GM19193 (cell line): ENCODE results near the gene CTRL.

Experiments
- POLR2A ChIP-seq: IDR thresholded peaks from 4 replicates; pipeline ENCODE4 v1.6.1; 2011; ENCODE audit not compliant: insufficient read depth, insufficient read length; ENCODE audit errors: extremely low read depth

The CTRL gene

GRCh38 chr16:67909056-67909742 lies 22.5 kb downstream of the CTRL start:
- TF ChIP-seq POLR2A: no peak

GRCh38 chr16:67907397-67908180 lies 24.1 kb downstream of the CTRL start:
- no peak for TF ChIP-seq POLR2A

GRCh38 chr16:67902831-67903230 lies 28.8 kb downstream of the CTRL start:
- TF ChIP-seq POLR2A: no peak

GRCh38 chr16:67901734-67902133 lies 29.9 kb downstream of the CTRL start:
- TF ChIP-seq POLR2A: no peak

- no peak for TF ChIP-seq POLR2A
Observed at GRCh38 chr16:67897231-67897630, 34.4 kb downstream of the CTRL start.

- no peak for TF ChIP-seq POLR2A
Observed at GRCh38 chr16:67893743-67894399, 37.8 kb downstream of the CTRL start.

- TF ChIP-seq POLR2A: peak; percentile 71
Observed at GRCh38 chr16:67892899-67893742, 38.5 kb downstream of the CTRL start, which contains the start of gene PSKH1. PSKH1 (plus strand) TSS chr16:67893254; CDS start chr16:67908750, 15,496 bp downstream.

- no peak for TF ChIP-seq POLR2A
Observed at GRCh38 chr16:67892375-67892774, 39.3 kb downstream of the CTRL start.

- TF ChIP-seq POLR2A: no peak
Observed at GRCh38 chr16:67888331-67888730, 43.3 kb downstream of the CTRL start.

GRCh38 chr16:67886387-67886786 lies 45.3 kb downstream of the CTRL start:
- no peak for TF ChIP-seq POLR2A

- no peak for TF ChIP-seq POLR2A
Observed at GRCh38 chr16:67885976-67886375, 45.7 kb downstream of the CTRL start.

GRCh38 chr16:67885545-67885944 lies 46.1 kb downstream of the CTRL start:
- TF ChIP-seq POLR2A: no peak

GRCh38 chr16:67884684-67885083 lies 47.0 kb downstream of the CTRL start, which contains the start of gene NRN1L:
NRN1L (plus strand) TSS chr16:67884885; CDS start chr16:67884904, 19 bp downstream.
- no peak for TF ChIP-seq POLR2A

GRCh38 chr16:67883872-67884261 lies 47.8 kb downstream of the CTRL start:
- no peak for TF ChIP-seq POLR2A
